K562 (cell line): ENCODE results near the gene PATJ. TPM values are rescaled to one million over a fixed set of nuclear protein-coding genes. Genes with fewer than 3 reads are reported as not detected.

Source experiments
- ATAC-seq: fragments of 200-7000 bp; cut with Tn5 transposase; 3 replicates; pipeline ENCODE4 v1.9.1; 2020; ENCODE audit warnings: moderate library complexity
- BruUV-seq: library from RNA; stranded (reverse); fragments of 400-500 nt; replicated peaks from 2 replicates; lab custom pipeline; 2021; lab: Mats Ljungman, UMichigan
- CTCF ChIA-PET: fragments of 300-600 bp; formaldehyde crosslinking; extraction: SDS; loops from one replicate; lab custom pipeline; 2021; ENCODE audit warnings: low intra/inter-chr PET ratio; lab: Yijun Ruan, JAX
- POLR2A ChIA-PET: fragments of 300-600, 350-650 bp; sonication (Branson Sonifier 250); formaldehyde crosslinking; extraction: SDS; loops from one replicate; lab custom pipeline; 2021; ENCODE audit warnings: antibody characterized with exemption, inconsistent platforms; lab: Yijun Ruan, JAX
- DNase-seq, 4 experiments: peaks; one replicate each; pipeline versions ENCODE4 v3.0.0 to v3.0.0-alpha.2; 2011 to 2018; ENCODE audit warnings: low spot score in 3 of 4, mixed read lengths in 3 of 4; ENCODE audit errors: extremely low read depth in 1 of 4
- FAIRE-seq: peaks from 2 replicates; lab custom pipeline; 2011; peaks lifted over from hg19 to GRCh38; lab: Jason Lieb, UNC
- H2AFZ ChIP-seq: 2 replicates; pipeline ENCODE4 v1.6.0; 2011; ENCODE audit warnings: low read depth, low read length, control low read depth, inconsistent platforms
- H3K27ac ChIP-seq: fragments of 200-600 bp; 3 replicates; pipeline ENCODE4 v1.8.0; 2011; ENCODE audit warnings: low read depth, mild to moderate bottlenecking, control low read depth, inconsistent platforms, low read length, moderate library complexity, mixed read lengths; ENCODE audit errors: extremely low read depth
- H3K27me3 ChIP-seq, 2 experiments: fragments of 300-600 bp in 1 of 2; 2 replicates in 1 of 2; 3 replicates in 1 of 2; pipeline versions ENCODE4 v1.6.0 to v1.8.0; 2011; ENCODE audit warnings: inconsistent platforms in 2 of 2, low read length in 2 of 2, mild to moderate bottlenecking in 1 of 2, mixed read lengths in 1 of 2, moderate library complexity in 1 of 2; ENCODE audit not compliant: control insufficient read depth in 2 of 2, insufficient read depth in 2 of 2
- H3K36me3 ChIP-seq: fragments of 300-600 bp; 3 replicates; pipeline ENCODE4 v1.8.0; 2011; ENCODE audit warnings: mild to moderate bottlenecking, low read length, inconsistent platforms; ENCODE audit not compliant: control insufficient read depth, insufficient read depth
- H3K4me1 ChIP-seq, 2 experiments: fragments of 200-600 bp in 1 of 2; replicated peaks in 1 of 2; 2 replicates in 1 of 2; 3 replicates in 1 of 2; pipeline versions ENCODE4 v1.5.1 to v1.8.0; 2011; ENCODE audit warnings: inconsistent platforms in 2 of 2, low read length in 2 of 2, mild to moderate bottlenecking in 1 of 2, mixed read lengths in 1 of 2, moderate library complexity in 1 of 2; ENCODE audit not compliant: control insufficient read depth in 2 of 2, insufficient read depth in 2 of 2
- H3K4me2 ChIP-seq: 2 replicates; pipeline ENCODE4 v1.6.1; 2011; ENCODE audit warnings: low read length, control low read depth, inconsistent platforms, mixed read lengths; ENCODE audit not compliant: insufficient read depth
- H3K4me3 ChIP-seq: fragments of 200-600 bp; sonication (generic), shearing (Covaris generic); 2 replicates; pipeline ENCODE4 v1.5.1; 2016; ENCODE audit warnings: control low read depth, inconsistent platforms
- H3K79me2 ChIP-seq: fragments of 200-600 bp; 3 replicates; pipeline ENCODE4 v1.8.0; 2011; ENCODE audit warnings: low read length, inconsistent platforms; ENCODE audit not compliant: control insufficient read depth, insufficient read depth
- H3K9ac ChIP-seq, 2 experiments: 2 replicates each; pipeline versions ENCODE4 v1.6.0 to v1.6.1; 2011; ENCODE audit warnings: low read depth in 2 of 2, low read length in 2 of 2, control low read depth in 1 of 2, inconsistent platforms in 1 of 2, mild to moderate bottlenecking in 1 of 2, mixed read lengths in 1 of 2; ENCODE audit not compliant: insufficient read depth in 1 of 2
- H3K9me1 ChIP-seq: one replicate; pipeline ENCODE4 v1.6.0; 2011; ENCODE audit warnings: inconsistent platforms, mild to moderate bottlenecking, low read length, moderate library complexity; ENCODE audit not compliant: control insufficient read depth, insufficient read depth
- H3K9me3 ChIP-seq: replicated peaks from 2 replicates; pipeline ENCODE4 v1.5.1; 2011; ENCODE audit warnings: low read depth, low read length, inconsistent platforms; ENCODE audit not compliant: control insufficient read depth, insufficient read depth
- H4K20me1 ChIP-seq: replicated peaks from 2 replicates; pipeline ENCODE4 v1.6.1; 2011; ENCODE audit warnings: low read length, inconsistent platforms, mixed read lengths; ENCODE audit not compliant: control insufficient read depth, insufficient read depth
- DACH1 ChIP-seq: fragments of 450-650 bp; IDR thresholded peaks from 2 replicates; pipeline ENCODE4 v1.6.1; 2018; ENCODE audit not compliant: partially characterized antibody
- E2F5 ChIP-seq: sonication (generic); formaldehyde crosslinking; IDR thresholded peaks from 2 replicates; pipeline ENCODE4 v1.8.0; 2022; ENCODE audit warnings: mild to moderate bottlenecking, missing genetic modification reagents
- ESRRA ChIP-seq: fragments of 450-650 bp; IDR thresholded peaks from 2 replicates; pipeline ENCODE4 v1.6.1; 2014; ENCODE audit warnings: low read depth, mild to moderate bottlenecking, moderate library complexity, borderline replicate concordance
- ETS2 ChIP-seq: IDR thresholded peaks from 2 replicates; pipeline ENCODE4 v1.6.1; 2016; ENCODE audit warnings: borderline replicate concordance, missing genetic modification characterization, mild to moderate bottlenecking, moderate library complexity, missing compliant biosample characterization; ENCODE audit not compliant: poor library complexity, severe bottlenecking
- GTF3C2 ChIP-seq: IDR thresholded peaks from 3 replicates; pipeline ENCODE4 v1.6.1; 2011; ENCODE audit warnings: borderline replicate concordance, mild to moderate bottlenecking, moderate library complexity; ENCODE audit not compliant: insufficient read length; ENCODE audit errors: extremely low read depth
- HNRNPUL1 ChIP-seq: fragments of 200-400 bp; formaldehyde crosslinking; IDR thresholded peaks from 2 replicates; pipeline ENCODE4 v1.6.1; 2017; ENCODE audit warnings: low read length
- ILK ChIP-seq: fragments of 450-650 bp; IDR thresholded peaks from 2 replicates; pipeline ENCODE4 v1.6.1; 2016; ENCODE audit warnings: missing genetic modification characterization, low read depth, mild to moderate bottlenecking, missing compliant biosample characterization, moderate library complexity, borderline replicate concordance
- SMAD2 ChIP-seq: fragments of 150-350 bp; IDR thresholded peaks from 2 replicates; pipeline ENCODE4 v1.6.1; 2014; ENCODE audit warnings: low read depth, mild to moderate bottlenecking, low read length
- STAT6 ChIP-seq: sonication (generic); formaldehyde crosslinking; IDR thresholded peaks from 2 replicates; pipeline ENCODE4 v1.8.1; 2023; ENCODE audit warnings: mild to moderate bottlenecking, missing genetic modification reagents
- ZC3H8 ChIP-seq: fragments of 450-650 bp; IDR thresholded peaks from 2 replicates; pipeline ENCODE4 v1.6.1; 2017
- ZNF41 ChIP-seq: fragments of 250-450 bp; sonication (Bioruptor Pico); conservative IDR thresholded peaks from 2 replicates; pipeline ENCODE4 v1.4.0; 2020; ENCODE audit warnings: mild to moderate bottlenecking
- ZNF431 ChIP-seq: sonication (generic); formaldehyde crosslinking; IDR thresholded peaks from 2 replicates; pipeline ENCODE4 v1.8.0; 2022; ENCODE audit warnings: mild to moderate bottlenecking, missing genetic modification reagents
- ZNF589 ChIP-seq: fragments of 200-800 bp; sonication (Bioruptor generic); IDR thresholded peaks from 2 replicates; pipeline ENCODE4 v1.6.1; 2016; ENCODE audit warnings: low read depth, missing genetic modification characterization, missing compliant biosample characterization
- WGBS: fragments of 100-300 bp; shearing (Covaris generic); methylation state at CpG from one replicate; pipeline ENCODE4 v1.1.6; 2016; ENCODE audit warnings: low coverage, mixed read lengths; ENCODE audit not compliant: insufficient coverage; ENCODE audit errors: missing lambda C conversion rate; 5-methylcytosine and 5-hydroxymethylcytosine counted together
- in situ Hi-C: fragments of 300-500 bp; cut with MboI; formaldehyde crosslinking; loops from 4 replicates; pipeline ENCODE4 v1.15.0; 2018; ENCODE audit warnings: inconsistent platforms, mixed read lengths
- intact Hi-C: fragments of 100-400 bp; cut with micrococcal nuclease; formaldehyde crosslinking; loops from 2 replicates; pipeline ENCODE4 v1.14.2; 2022
- polyA plus RNA-seq, 8 experiments: library from polyadenylated mRNA; depleted of rRNA in 4 of 8; stranded (reverse) in 5 of 8; unstranded in 3 of 8; fragments of >200 nt; fragmentation: Nextera tagmentation in 2 of 8; fragmentation: Illumina TruSeq in 1 of 8; extraction: Ambion mirVana in 2 of 8; extraction: Trizol in 1 of 8; gene quantifications; 2 replicates each; pipeline versions ENCODE4 v1.2.1 to v1.2.3, GENCODE V29; 2011 to 2014; ENCODE audit warnings: inconsistent platforms in 1 of 8, missing spikeins in 1 of 8
- total RNA-seq, 7 experiments: library from RNA; depleted of rRNA in 6 of 7; stranded (reverse); fragments of >200 nt in 6 of 7; fragmentation: Illumina TruSeq in 2 of 7; extraction: Trizol in 2 of 7; gene quantifications; 2 replicates each; pipeline versions ENCODE4 v1.2.1 to v1.2.3, GENCODE V29; 2011 to 2021; ENCODE audit warnings: low replicate concordance in 1 of 7

The PATJ gene
- total and polyA plus RNA-seq, 9 of the 15 experiments (the other 6 are each of a cell fraction or from before 2014, with no cell fraction given) = 0.22 TPM; not detected in 8

GRCh38 chr1:61807606-61808140, 65.4 kb downstream of the PATJ start:
- no peak for DNase-seq
- WGBS = 0% methylated on average over 4 of the region's 4 CpGs
- FAIRE-seq = no peak
- no peak for ATAC-seq
- no peaks in the 10 kb centered on the region for H3K9me3 ChIP-seq
- no peak overlapping the region for H3K4me2 ChIP-seq
- in situ Hi-C loops = no loop called here
- peaks cover 2 to 12% of the 10 kb centered on the region in 2 experiments; a peak in 3 of 5 replicates for H3K27me3 ChIP-seq
- H3K4me1 ChIP-seq = no peaks in the 10 kb centered on the region
- H3K27ac ChIP-seq = no peak overlapping the region
- intact Hi-C loops = no loop called here
- H3K9me1 ChIP-seq = no peaks in the 10 kb centered on the region
- no peak overlapping the region for H2AFZ ChIP-seq
- POLR2A ChIA-PET = interaction anchor here (0.5 to 0.9 kb wide), 2 partner anchors 33 to 138 kb away, joined by 3 to 4 read pairs; no protein-coding TSS in a partner anchor
- no peaks in the 10 kb centered on the region for H3K36me3 ChIP-seq
- H3K79me2 ChIP-seq = no peaks in the 10 kb centered on the region
- H3K4me3 ChIP-seq = no peak overlapping the region
- TF ChIP-seq ESRRA (no peak), STAT6 (no peak), DACH1 (no peak), ZNF589 (CRISPR knock-in tag) (no peak), E2F5 (CRISPR knock-in tag) (no peak), ILK (tag) (no peak), SMAD2 (no peak), GTF3C2 (no peak), ZNF41 (CRISPR knock-in tag) (no peak), HNRNPUL1 (no peak), ZC3H8 (no peak), ZNF431 (no peak), ETS2 (tag) (no peak)
- no TSS peak for BruUV-seq
- H4K20me1 ChIP-seq = no peaks in the 10 kb centered on the region
- no peak overlapping the region for H3K9ac ChIP-seq
- CTCF ChIA-PET = no interaction called here
